ENCODE measurements around the gene GALNT7. TPM values are rescaled to one million over a fixed set of nuclear protein-coding genes. Genes with fewer than 3 reads are reported as not detected.
"Not testable (repeated sequence)": the region's sequence is repeated elsewhere in the genome, so short reads cannot be mapped to it uniquely, and the experiment has no call there.

Gene GALNT7
- total RNA-seq, 1 experiment from 2014 or later: 51.6 TPM

GRCh38 chr4:173217727-173218126 lies 49.1 kb downstream of the GALNT7 start:
- DNase-seq: no peak
- TF ChIP-seq, protein P1, sequence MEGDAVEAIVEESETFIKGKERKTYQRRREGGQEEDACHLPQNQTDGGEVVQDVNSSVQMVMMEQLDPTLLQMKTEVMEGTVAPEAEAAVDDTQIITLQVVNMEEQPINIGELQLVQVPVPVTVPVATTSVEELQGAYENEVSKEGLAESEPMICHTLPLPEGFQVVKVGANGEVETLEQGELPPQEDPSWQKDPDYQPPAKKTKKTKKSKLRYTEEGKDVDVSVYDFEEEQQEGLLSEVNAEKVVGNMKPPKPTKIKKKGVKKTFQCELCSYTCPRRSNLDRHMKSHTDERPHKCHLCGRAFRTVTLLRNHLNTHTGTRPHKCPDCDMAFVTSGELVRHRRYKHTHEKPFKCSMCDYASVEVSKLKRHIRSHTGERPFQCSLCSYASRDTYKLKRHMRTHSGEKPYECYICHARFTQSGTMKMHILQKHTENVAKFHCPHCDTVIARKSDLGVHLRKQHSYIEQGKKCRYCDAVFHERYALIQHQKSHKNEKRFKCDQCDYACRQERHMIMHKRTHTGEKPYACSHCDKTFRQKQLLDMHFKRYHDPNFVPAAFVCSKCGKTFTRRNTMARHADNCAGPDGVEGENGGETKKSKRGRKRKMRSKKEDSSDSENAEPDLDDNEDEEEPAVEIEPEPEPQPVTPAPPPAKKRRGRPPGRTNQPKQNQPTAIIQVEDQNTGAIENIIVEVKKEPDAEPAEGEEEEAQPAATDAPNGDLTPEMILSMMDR (IDR thresholded peaks at IDR 0.05; ENCODE audit: unreplicated experiment): no peak
- Mint-ChIP-seq H3K4me3 (ENCODE audit: low read depth, unreplicated experiment) (no peak overlapping the region), H3K4me1 (ENCODE audit: low read depth, unreplicated experiment) (peaks cover 17% of the 10 kb centered on the region), H3K27ac (ENCODE audit: unreplicated experiment) (peak overlapping the region; percentile 17), H3K36me3 (ENCODE audit: insufficient read depth, unreplicated experiment) (peaks cover 6% of the 10 kb centered on the region), H3K27me3 (ENCODE audit: unreplicated experiment) (no peaks in the 10 kb centered on the region), H3K9me3 (ENCODE audit: low read depth, unreplicated experiment) (no peaks in the 10 kb centered on the region)
- CTCF ChIA-PET: interaction anchor here (0.6 kb wide), 1 partner anchor 354 kb away, joined by 3 read pairs; no protein-coding TSS in a partner anchor
- BruUV-seq (replicated peaks): no TSS peak
- intact Hi-C loops (cut with micrococcal nuclease; ENCODE audit: unreplicated experiment): no loop called here

DNA sequence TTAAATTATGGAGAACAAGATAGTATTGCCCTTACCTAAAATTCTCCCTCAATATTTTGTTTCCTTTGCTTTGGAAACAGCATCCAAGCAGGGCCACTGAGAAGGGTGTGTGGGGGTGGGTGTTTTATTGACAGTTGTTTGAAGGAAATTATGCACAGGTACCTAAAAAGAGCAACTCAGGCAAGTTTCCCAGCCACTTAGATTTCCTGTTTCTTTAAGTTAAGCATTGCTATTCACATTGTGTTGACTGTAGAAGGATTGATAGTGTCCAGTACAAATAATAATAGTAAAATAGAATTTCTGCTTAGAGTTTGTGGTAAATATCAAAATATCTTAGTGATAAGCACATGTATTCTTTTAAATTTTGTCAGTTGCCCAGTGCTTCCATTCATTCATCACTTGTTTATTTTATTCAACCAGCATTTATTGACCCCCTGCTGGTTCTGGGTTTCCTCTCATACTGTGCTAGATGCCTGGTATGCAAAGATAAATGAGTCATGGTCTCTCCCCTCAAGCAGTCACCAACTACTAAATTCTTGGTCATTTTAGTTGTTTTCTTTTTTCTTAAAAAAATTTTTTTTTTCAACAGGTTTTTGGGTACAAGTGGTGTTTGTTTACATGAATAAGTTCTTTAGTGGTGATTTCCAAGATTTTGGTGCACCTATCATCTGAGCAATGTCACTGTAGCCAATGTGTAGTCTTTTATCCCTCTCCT lies 50.0 kb downstream of the GALNT7 start:
- DNase-seq: no peak
- Mint-ChIP-seq H3K27ac (ENCODE audit: unreplicated experiment) (peak overlapping the region; percentile 36), H3K27me3 (ENCODE audit: unreplicated experiment) (no peaks in the 10 kb centered on the region), H3K4me3 (ENCODE audit: low read depth, unreplicated experiment) (no peak overlapping the region), H3K36me3 (ENCODE audit: insufficient read depth, unreplicated experiment) (peaks cover 6% of the 10 kb centered on the region), H3K9me3 (ENCODE audit: low read depth, unreplicated experiment) (no peaks in the 10 kb centered on the region), H3K4me1 (ENCODE audit: low read depth, unreplicated experiment) (peaks cover 20% of the 10 kb centered on the region)
- BruUV-seq (replicated peaks): no TSS peak
- intact Hi-C loops (cut with micrococcal nuclease; ENCODE audit: unreplicated experiment): no loop called here
- TF ChIP-seq, protein P1 (IDR thresholded peaks at IDR 0.05; ENCODE audit: unreplicated experiment): no peak
- CTCF ChIA-PET: no interaction called here

DNA sequence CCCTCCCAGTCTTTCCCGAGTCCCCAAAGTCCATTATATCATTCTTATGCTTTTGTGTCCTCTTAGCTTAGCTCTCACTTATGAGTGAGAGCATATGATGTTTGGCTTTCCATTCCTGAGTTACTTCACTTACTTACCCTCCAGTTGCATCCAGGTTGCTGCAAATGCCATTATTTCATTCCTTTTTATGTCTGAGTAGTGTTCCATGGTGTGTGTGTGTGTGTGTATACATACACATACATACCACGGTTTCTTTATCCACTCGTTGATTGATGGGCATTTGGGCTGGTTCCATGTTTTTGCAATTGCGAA lies 50.5 kb downstream of the GALNT7 start:
- H3K36me3 Mint-ChIP-seq (ENCODE audit: insufficient read depth, unreplicated experiment); BruUV-seq (replicated peaks); intact Hi-C loops (cut with micrococcal nuclease; ENCODE audit: unreplicated experiment); DNase-seq; CTCF ChIA-PET; H3K4me3 Mint-ChIP-seq (ENCODE audit: low read depth, unreplicated experiment); H3K9me3 Mint-ChIP-seq (ENCODE audit: low read depth, unreplicated experiment); H3K27me3 Mint-ChIP-seq (ENCODE audit: unreplicated experiment): not testable (repeated sequence)
- Mint-ChIP-seq H3K4me1 (ENCODE audit: low read depth, unreplicated experiment) (peaks cover 25% of the 10 kb centered on the region), H3K27ac (ENCODE audit: unreplicated experiment) (peak overlapping the region; percentile 36)

DNA sequence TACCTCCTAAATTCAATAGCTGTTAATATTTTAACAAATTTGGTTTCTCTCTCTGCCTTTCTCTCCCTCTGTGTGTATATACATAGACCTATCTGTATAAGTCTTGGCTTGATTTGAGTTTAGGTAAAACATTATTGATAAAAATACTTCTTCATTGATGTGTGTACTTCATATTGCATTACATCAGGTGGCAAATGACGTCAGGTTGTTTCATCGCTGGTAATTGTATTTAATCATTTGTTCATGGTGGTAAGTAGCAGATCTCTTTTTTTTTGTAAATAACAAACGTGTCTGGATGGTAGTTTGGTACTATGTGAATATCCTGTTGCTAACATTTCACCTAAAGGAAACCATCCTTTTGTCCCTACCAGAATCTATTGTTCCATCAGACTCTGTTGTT lies 55.1 kb downstream of the GALNT7 start:
- DNase-seq: no peak
- no peaks in the 10 kb centered on the region for H3K27me3 Mint-ChIP-seq (ENCODE audit: unreplicated experiment)
- intact Hi-C loops (cut with micrococcal nuclease; ENCODE audit: unreplicated experiment): no loop called here
- CTCF ChIA-PET: interaction anchor here (0.6 kb wide), 1 partner anchor 74 kb away, joined by 3 read pairs; no protein-coding TSS in a partner anchor
- peaks cover 23% of the 10 kb centered on the region for H3K4me1 Mint-ChIP-seq (ENCODE audit: low read depth, unreplicated experiment)
- no peaks in the 10 kb centered on the region for H3K36me3 Mint-ChIP-seq (ENCODE audit: insufficient read depth, unreplicated experiment)
- no peaks in the 10 kb centered on the region for H3K9me3 Mint-ChIP-seq (ENCODE audit: low read depth, unreplicated experiment)
- no TSS peak for BruUV-seq (replicated peaks)
- TF ChIP-seq, protein P1 (IDR thresholded peaks at IDR 0.05; ENCODE audit: unreplicated experiment): no peak
- no peak overlapping the region for H3K4me3 Mint-ChIP-seq (ENCODE audit: low read depth, unreplicated experiment)
- no peak overlapping the region for H3K27ac Mint-ChIP-seq (ENCODE audit: unreplicated experiment)

DNA sequence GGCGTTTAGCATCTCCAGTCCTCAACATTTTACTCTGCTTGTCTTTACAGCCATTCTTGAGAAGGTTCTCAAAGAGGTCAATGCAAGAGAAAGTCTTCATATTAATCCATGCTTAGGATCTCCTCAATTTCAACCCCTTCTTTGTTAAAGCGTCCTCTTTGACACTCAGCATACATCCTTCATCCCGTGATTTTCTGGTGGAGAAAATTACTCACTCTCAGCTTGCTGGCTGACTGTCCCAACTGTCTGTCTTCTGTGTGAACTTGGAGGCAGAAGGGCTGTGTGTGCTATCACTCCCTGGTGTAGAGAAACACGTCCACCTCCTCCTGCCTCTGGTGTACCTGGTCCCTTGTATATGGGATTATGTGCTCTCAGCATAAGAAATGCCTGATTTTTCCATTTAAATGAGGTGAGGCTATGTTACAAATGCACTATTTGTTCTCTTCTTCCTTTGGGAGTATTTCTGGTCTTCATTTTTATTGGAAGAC lies 57.8 kb downstream of the GALNT7 start:
- TF ChIP-seq, protein P1 (IDR thresholded peaks at IDR 0.05; ENCODE audit: unreplicated experiment): no peak
- intact Hi-C loops (cut with micrococcal nuclease; ENCODE audit: unreplicated experiment): no loop called here
- no peak overlapping the region for H3K27ac Mint-ChIP-seq (ENCODE audit: unreplicated experiment)
- no peaks in the 10 kb centered on the region for H3K36me3 Mint-ChIP-seq (ENCODE audit: insufficient read depth, unreplicated experiment)
- no peak overlapping the region for H3K4me3 Mint-ChIP-seq (ENCODE audit: low read depth, unreplicated experiment)
- no peaks in the 10 kb centered on the region for H3K9me3 Mint-ChIP-seq (ENCODE audit: low read depth, unreplicated experiment)
- no TSS peak for BruUV-seq (replicated peaks)
- peaks cover 9% of the 10 kb centered on the region for H3K4me1 Mint-ChIP-seq (ENCODE audit: low read depth, unreplicated experiment)
- DNase-seq: no peak
- H3K27me3 Mint-ChIP-seq (ENCODE audit: unreplicated experiment): no peaks in the 10 kb centered on the region
- CTCF ChIA-PET: no interaction called here

Data from Calu3 (cell line).